ELF-1 (cell line): Measurements from ENCODE around the gene OR8B3.
"Not testable (repeated sequence)": the region's sequence is repeated elsewhere in the genome, so short reads cannot be mapped to it uniquely, and the experiment has no call there.

ENCODE experiments used
- DNase-seq: peaks from one replicate; pipeline ENCODE4 v3.0.0-alpha.2; 2016; ENCODE audit warnings: low read depth, low spot score

OR8B3 gene

GRCh38 chr11:124398924-124399323 is at the start of gene OR8B3:
Gene OR8B3 (minus strand): TSS chr11:124399024. CDS start chr11:124397351, 1,673 bp downstream.
- no peak for DNase-seq

- DNase-seq, result no peak
Observed at GRCh38 chr11:124446916-124447315, 48.1 kb upstream of the OR8B3 start.

- DNase-seq, result no peak
Observed at GRCh38 chr11:124445646-124446150, 46.9 kb upstream of the OR8B3 start, which contains the start of gene OR8B8. Gene OR8B8 (minus strand): TSS chr11:124445696. CDS start chr11:124441085, 4,611 bp downstream.

- no peak for DNase-seq
Observed at GRCh38 chr11:124442847-124443246, 44.0 kb upstream of the OR8B3 start.

GRCh38 chr11:124442442-124442841 is 43.6 kb upstream of the OR8B3 start:
- no peak for DNase-seq

- no peak for DNase-seq
Observed at GRCh38 chr11:124441519-124441918, 42.7 kb upstream of the OR8B3 start.

GRCh38 chr11:124441081-124441480 is 42.3 kb upstream of the OR8B3 start:
- no peak for DNase-seq

GRCh38 chr11:124440608-124441007 is 41.8 kb upstream of the OR8B3 start:
- no peak for DNase-seq

- no peak for DNase-seq
Observed at GRCh38 chr11:124434699-124435098, 35.9 kb upstream of the OR8B3 start.

- no peak for DNase-seq
Observed at GRCh38 chr11:124429599-124429998, 30.8 kb upstream of the OR8B3 start.

- DNase-seq, result no peak
Observed at GRCh38 chr11:124424384-124424921, 25.6 kb upstream of the OR8B3 start, which contains the start of gene OR8B4. Gene OR8B4 (minus strand): TSS chr11:124424871. CDS start chr11:124424871, 0 bp downstream.

- no peak for DNase-seq
Observed at GRCh38 chr11:124421043-124421442, 22.2 kb upstream of the OR8B3 start.

GRCh38 chr11:124415356-124415923 is 16.6 kb upstream of the OR8B3 start:
- DNase-seq, result peak; percentile 10

- no peak for DNase-seq
Observed at GRCh38 chr11:124409906-124410305, 11.1 kb upstream of the OR8B3 start.

- no peak for DNase-seq
Observed at GRCh38 chr11:124405581-124405980, 6.8 kb upstream of the OR8B3 start.

GRCh38 chr11:124403186-124403585 is 4.4 kb upstream of the OR8B3 start:
- not testable (repeated sequence) for DNase-seq

- peak; percentile 32 for DNase-seq
Observed at GRCh38 chr11:124402326-124402922, 3.6 kb upstream of the OR8B3 start.

GRCh38 chr11:124396847-124397246 is 2.0 kb downstream of the OR8B3 start:
- DNase-seq, result not testable (repeated sequence)

GRCh38 chr11:124394408-124394807 is 4.4 kb downstream of the OR8B3 start:
- no peak for DNase-seq

GRCh38 chr11:124384399-124384798 is 14.4 kb downstream of the OR8B3 start, which contains the start of gene OR8B2:
Gene OR8B2 (minus strand): TSS chr11:124384499. CDS start chr11:124383343, 1,156 bp downstream.
- no peak for DNase-seq

- not testable (repeated sequence) for DNase-seq
Observed at GRCh38 chr11:124382857-124383256, 16.0 kb downstream of the OR8B3 start.

GRCh38 chr11:124380585-124380984 is 18.2 kb downstream of the OR8B3 start:
- DNase-seq, result no peak

- no peak for DNase-seq
Observed at GRCh38 chr11:124376280-124376679, 22.5 kb downstream of the OR8B3 start.
